ENCODE results near the gene SLC25A26. TPM values are rescaled to one million over a fixed set of nuclear protein-coding genes. Genes with fewer than 3 reads are reported as not detected.

The SLC25A26 gene
- total RNA-seq, 1 experiment from 2014 or later, result 13.2 TPM

- Histone ChIP-seq H3K9me3 (ENCODE audit: control insufficient read depth, insufficient read depth, low read depth, low read length) (no peaks in the 10 kb centered on the region), H3K36me3 (ENCODE audit: control insufficient read depth, insufficient read depth, low read length) (no peaks in the 10 kb centered on the region), H3K4me3 (ENCODE audit: low read depth in 2 of 2, low read length in 2 of 2) (no peak overlapping the region), H3K27me3 (ENCODE audit: control insufficient read depth, insufficient read depth, low read length) (no peaks in the 10 kb centered on the region), H3K4me1 (ENCODE audit: control insufficient read depth, insufficient read depth, low read length) (no peaks in the 10 kb centered on the region), H3K27ac (ENCODE audit: low read length) (no peak overlapping the region)
- peak; percentile 61; the same call in 1 of the 2 replicates for TF ChIP-seq CTCF (IDR thresholded peaks at IDR 0.05)
- no peak for TF ChIP-seq SIN3A (IDR thresholded peaks at IDR 0.05; ENCODE audit: borderline replicate concordance, insufficient read depth, low read depth, low read length)
- TF ChIP-seq, protein P1, sequence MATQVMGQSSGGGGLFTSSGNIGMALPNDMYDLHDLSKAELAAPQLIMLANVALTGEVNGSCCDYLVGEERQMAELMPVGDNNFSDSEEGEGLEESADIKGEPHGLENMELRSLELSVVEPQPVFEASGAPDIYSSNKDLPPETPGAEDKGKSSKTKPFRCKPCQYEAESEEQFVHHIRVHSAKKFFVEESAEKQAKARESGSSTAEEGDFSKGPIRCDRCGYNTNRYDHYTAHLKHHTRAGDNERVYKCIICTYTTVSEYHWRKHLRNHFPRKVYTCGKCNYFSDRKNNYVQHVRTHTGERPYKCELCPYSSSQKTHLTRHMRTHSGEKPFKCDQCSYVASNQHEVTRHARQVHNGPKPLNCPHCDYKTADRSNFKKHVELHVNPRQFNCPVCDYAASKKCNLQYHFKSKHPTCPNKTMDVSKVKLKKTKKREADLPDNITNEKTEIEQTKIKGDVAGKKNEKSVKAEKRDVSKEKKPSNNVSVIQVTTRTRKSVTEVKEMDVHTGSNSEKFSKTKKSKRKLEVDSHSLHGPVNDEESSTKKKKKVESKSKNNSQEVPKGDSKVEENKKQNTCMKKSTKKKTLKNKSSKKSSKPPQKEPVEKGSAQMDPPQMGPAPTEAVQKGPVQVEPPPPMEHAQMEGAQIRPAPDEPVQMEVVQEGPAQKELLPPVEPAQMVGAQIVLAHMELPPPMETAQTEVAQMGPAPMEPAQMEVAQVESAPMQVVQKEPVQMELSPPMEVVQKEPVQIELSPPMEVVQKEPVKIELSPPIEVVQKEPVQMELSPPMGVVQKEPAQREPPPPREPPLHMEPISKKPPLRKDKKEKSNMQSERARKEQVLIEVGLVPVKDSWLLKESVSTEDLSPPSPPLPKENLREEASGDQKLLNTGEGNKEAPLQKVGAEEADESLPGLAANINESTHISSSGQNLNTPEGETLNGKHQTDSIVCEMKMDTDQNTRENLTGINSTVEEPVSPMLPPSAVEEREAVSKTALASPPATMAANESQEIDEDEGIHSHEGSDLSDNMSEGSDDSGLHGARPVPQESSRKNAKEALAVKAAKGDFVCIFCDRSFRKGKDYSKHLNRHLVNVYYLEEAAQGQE (IDR thresholded peaks at IDR 0.05; ENCODE audit: insufficient read depth in 1 of 2, low read depth in 2 of 2, low read length in 1 of 2), result no peak
- no peak for TF ChIP-seq POLR2AphosphoS5 (IDR thresholded peaks at IDR 0.05; ENCODE audit: low read depth, low read length)
- ATAC-seq (no peak), DNase-seq (ENCODE audit: low read depth, low spot score) (peak; percentile 32)
- intact Hi-C loops (cut with micrococcal nuclease; ENCODE audit: unreplicated experiment), result loop anchor here (2.0 to 10.0 kb wide), 2 partner anchors 98 to 540 kb away; no protein-coding TSS in a partner anchor
- CTCF ChIA-PET, result interaction anchor here (0.6 to 1.0 kb wide), 6 partner anchors 78 to 837 kb away, joined by 3 to 7 read pairs (median 4); no protein-coding TSS in a partner anchor
- POLR2A ChIA-PET, result no interaction called here
- no TSS peak for BruUV-seq (replicated peaks)
- in situ Hi-C loops (cut with HindIII; ENCODE audit: low pct_unique_long_range_greater_than_20kb, low sequenced_read_pairs), result no loop called here
Observed at GRCh38 chr3:66276705-66277274, 56.0 kb downstream of the SLC25A26 start.

- no peak for TF ChIP-seq CTCF (IDR thresholded peaks at IDR 0.05)
- no peak for TF ChIP-seq POLR2AphosphoS5 (IDR thresholded peaks at IDR 0.05; ENCODE audit: low read depth, low read length)
- TF ChIP-seq SIN3A (IDR thresholded peaks at IDR 0.05; ENCODE audit: borderline replicate concordance, insufficient read depth, low read depth, low read length), result no peak
- TF ChIP-seq TCF7L2 (IDR thresholded peaks at IDR 0.05; ENCODE audit: low read depth, low read length), result no peak
- TF ChIP-seq, protein P1 (IDR thresholded peaks at IDR 0.05; ENCODE audit: insufficient read depth in 1 of 2, low read depth in 2 of 2, low read length in 1 of 2), result no peak
- POLR2A ChIA-PET, result no interaction called here
- Histone ChIP-seq H3K36me3 (ENCODE audit: control insufficient read depth, insufficient read depth, low read length) (no peaks in the 10 kb centered on the region), H3K27ac (ENCODE audit: low read length) (no peak overlapping the region), H3K4me3 (ENCODE audit: low read depth in 2 of 2, low read length in 2 of 2) (no peak overlapping the region), H3K27me3 (ENCODE audit: control insufficient read depth, insufficient read depth, low read length) (no peaks in the 10 kb centered on the region), H3K4me1 (ENCODE audit: control insufficient read depth, insufficient read depth, low read length) (no peaks in the 10 kb centered on the region), H3K9me3 (ENCODE audit: control insufficient read depth, insufficient read depth, low read depth, low read length) (no peaks in the 10 kb centered on the region)
- intact Hi-C loops (cut with micrococcal nuclease; ENCODE audit: unreplicated experiment) (loop anchor here (10.0 kb wide), 1 partner anchor 96 kb away; no protein-coding TSS in a partner anchor), in situ Hi-C loops (cut with HindIII; ENCODE audit: low pct_unique_long_range_greater_than_20kb, low sequenced_read_pairs) (no loop called here)
- DNase-seq (ENCODE audit: low read depth, low spot score) (no peak), ATAC-seq (no peak)
- no TSS peak for BruUV-seq (replicated peaks)
- CTCF ChIA-PET, result no interaction called here
Observed at GRCh38 chr3:66279168-66279567, 58.4 kb downstream of the SLC25A26 start.
